Naive thymus-derived CD4-positive, alpha-beta T cell (primary cell): Measurements from ENCODE around the gene IL17RE. TPM values are rescaled to one million over a fixed set of nuclear protein-coding genes. Genes with fewer than 3 reads are reported as not detected.
"Not testable (repeated sequence)": the region's sequence is repeated elsewhere in the genome, so short reads cannot be mapped to it uniquely, and the experiment has no call there.

Experiments
- ATAC-seq: fragments of 150-1000 bp; cut with Tn5 transposase; 2 replicates; pipeline ENCODE4 v1.10.0; 2021; ENCODE audit warnings: mild to moderate bottlenecking, moderate library complexity
- CTCF ChIA-PET: fragments of 350-600 bp; sonication (Branson Sonifier 250); formaldehyde crosslinking; loops from one replicate; lab custom pipeline; 2021; ENCODE audit warnings: antibody characterized with exemption; lab: Charles Lee
- POLR2A ChIA-PET: fragments of 350-600 bp; sonication (Branson Sonifier 250); formaldehyde crosslinking; loops from one replicate; lab custom pipeline; 2021; ENCODE audit warnings: antibody characterized with exemption, inconsistent platforms; lab: Charles Lee
- DNase-seq, 9 donors: peaks; one replicate each; pipeline versions ENCODE4 v3.0.0 to v3.0.0-alpha.2; 2020 to 2022; ENCODE audit warnings: mixed read lengths in 1 of 9
- H3K27ac ChIP-seq: one replicate; pipeline ENCODE4 v1.7.0; 2013; ENCODE audit warnings: mild to moderate bottlenecking, low read depth, low read length, moderate library complexity
- H3K27me3 ChIP-seq, 2 donors: one replicate each; pipeline ENCODE4 v1.7.0; 2013; ENCODE audit warnings: low read length in 2 of 2, mild to moderate bottlenecking in 2 of 2, moderate library complexity in 2 of 2; ENCODE audit not compliant: control insufficient read depth in 2 of 2, insufficient read depth in 2 of 2
- H3K36me3 ChIP-seq, 3 experiments: 1 replicate in 2 of 3; 2 replicates in 1 of 3; pipeline ENCODE4 v1.7.0; 2013; ENCODE audit warnings: low read length in 3 of 3, mild to moderate bottlenecking in 3 of 3, moderate library complexity in 1 of 3; ENCODE audit not compliant: insufficient read depth in 3 of 3, control insufficient read depth in 2 of 3
- H3K4me1 ChIP-seq, 2 donors: one replicate each; pipeline ENCODE4 v1.7.0; 2013; ENCODE audit warnings: low read length in 2 of 2, mild to moderate bottlenecking in 2 of 2, moderate library complexity in 1 of 2; ENCODE audit not compliant: control insufficient read depth in 2 of 2, insufficient read depth in 2 of 2
- H3K4me3 ChIP-seq: 2 replicates; pipeline ENCODE4 v1.7.0; 2013; ENCODE audit warnings: mild to moderate bottlenecking, low read length
- H3K9me3 ChIP-seq, 3 experiments: 1 replicate in 2 of 3; 2 replicates in 1 of 3; pipeline ENCODE4 v1.7.0; 2013; ENCODE audit warnings: low read length in 3 of 3; ENCODE audit not compliant: control insufficient read depth in 2 of 3
- H3K27ac Mint-ChIP-seq, 9 donors: one replicate each; pipeline ENCODE4 v1.8.0; 2020 to 2022; ENCODE audit warnings: mixed read lengths in 9 of 9, mild to moderate bottlenecking in 8 of 9, moderate library complexity in 5 of 9, inconsistent platforms in 2 of 9
- H3K27me3 Mint-ChIP-seq, 5 donors: one replicate each; pipeline ENCODE4 v1.8.0; 2021 to 2022; ENCODE audit warnings: mixed read lengths in 5 of 5, mild to moderate bottlenecking in 1 of 5
- H3K36me3 Mint-ChIP-seq, 5 donors: one replicate each; pipeline ENCODE4 v1.8.0; 2020 to 2022; ENCODE audit warnings: mixed read lengths in 5 of 5, mild to moderate bottlenecking in 3 of 5, inconsistent platforms in 1 of 5
- H3K4me1 Mint-ChIP-seq, 7 donors: one replicate each; pipeline ENCODE4 v1.8.0; 2020 to 2022; ENCODE audit warnings: mixed read lengths in 7 of 7, mild to moderate bottlenecking in 3 of 7, inconsistent platforms in 1 of 7
- H3K4me3 Mint-ChIP-seq, 10 donors: one replicate each; pipeline ENCODE4 v1.8.0; 2020 to 2022; ENCODE audit warnings: mild to moderate bottlenecking in 10 of 10, mixed read lengths in 10 of 10, moderate library complexity in 6 of 10, inconsistent platforms in 2 of 10
- H3K9me3 Mint-ChIP-seq, 11 donors: one replicate each; pipeline ENCODE4 v1.8.0; 2020 to 2022; ENCODE audit warnings: mixed read lengths in 11 of 11, mild to moderate bottlenecking in 4 of 11, inconsistent platforms in 1 of 11, moderate library complexity in 1 of 11
- intact Hi-C, 2 donors: fragments of 100-400 bp; cut with micrococcal nuclease; formaldehyde crosslinking; loops; one replicate each; pipeline ENCODE4 v1.15.1; 2023
- polyA plus RNA-seq, 2 donors: library from polyadenylated mRNA; unstranded; fragments of 300-500 nt; fragmentation: Illumina TruSeq; gene quantifications; one replicate each; pipeline ENCODE4 v1.2.3, GENCODE V29; 2021
- total RNA-seq, 6 experiments: library from RNA in 5 of 6; stranded (reverse) in 5 of 6; gene quantifications; 1 replicate in 5 of 6; 2 replicates in 1 of 6; pipeline ENCODE4 v1.2.3 and lab custom pipeline; 2021 to 2026

Gene IL17RE
- total and polyA plus RNA-seq, 7 experiments from 2014 or later, result 0.19 to 2.2 (median 0.38) TPM; not detected in 2

GRCh38 chr3:9862391-9863057 lies 40.1 kb upstream of the IL17RE start:
- intact Hi-C loops, result no loop called here
- Histone ChIP-seq H3K4me3 (no peak overlapping the region), H3K36me3 (no peaks in the 10 kb centered on the region), H3K27me3 (no peaks in the 10 kb centered on the region), H3K4me1 (peaks cover 0 to 3% of the 10 kb centered on the region in 2 donors), H3K27ac (no peak overlapping the region), H3K9me3 (no peaks in the 10 kb centered on the region)
- H3K4me1 Mint-ChIP-seq, result peaks cover 0 to 19% (median 0%) of the 10 kb centered on the region in 7 donors
- ChIA-PET POLR2A (no interaction called here), CTCF (no interaction called here)
- no peaks in the 10 kb centered on the region for H3K9me3 Mint-ChIP-seq
- H3K27ac Mint-ChIP-seq, result peak overlapping the region in 1 of 9 donors; percentile 28
- peaks cover 4 to 16% (median 7%) of the 10 kb centered on the region in 5 donors for H3K27me3 Mint-ChIP-seq
- DNase-seq (peak in 3 of 9 donors; percentile 15 to 51 (median 32)), ATAC-seq (peak; percentile 83)
- H3K4me3 Mint-ChIP-seq, result peak overlapping the region in 5 of 10 donors; percentile 10 to 67 (median 52)
- H3K36me3 Mint-ChIP-seq, result no peaks in the 10 kb centered on the region

- no peak for ATAC-seq
- Mint-ChIP-seq H3K27me3 (peaks cover 4 to 16% (median 7%) of the 10 kb centered on the region in 5 donors), H3K4me3 (peak overlapping the region in 1 of 10 donors; percentile 7), H3K4me1 (peaks cover 0 to 19% (median 0%) of the 10 kb centered on the region in 7 donors), H3K36me3 (no peaks in the 10 kb centered on the region), H3K9me3 (no peaks in the 10 kb centered on the region), H3K27ac (no peak overlapping the region)
- H3K9me3 ChIP-seq, result no peaks in the 10 kb centered on the region
- no peak overlapping the region for H3K27ac ChIP-seq
- no peaks in the 10 kb centered on the region for H3K27me3 ChIP-seq
- no peaks in the 10 kb centered on the region for H3K36me3 ChIP-seq
- POLR2A ChIA-PET, result interaction anchor here (0.5 kb wide), 1 partner anchor 87 kb away, joined by 4 read pairs; no protein-coding TSS in a partner anchor
- intact Hi-C loops, result no loop called here
- H3K4me1 ChIP-seq, result peaks cover 0 to 3% of the 10 kb centered on the region in 2 donors
- H3K4me3 ChIP-seq, result no peak overlapping the region
- CTCF ChIA-PET, result no interaction called here
- DNase-seq, result no peak
Observed at GRCh38 chr3:9863058-9863772, 39.4 kb upstream of the IL17RE start.

GRCh38 chr3:9864200-9864927 lies 38.3 kb upstream of the IL17RE start:
- Histone ChIP-seq H3K36me3 (no peaks in the 10 kb centered on the region), H3K4me3 (no peak overlapping the region), H3K27ac (no peak overlapping the region), H3K27me3 (no peaks in the 10 kb centered on the region), H3K9me3 (no peaks in the 10 kb centered on the region), H3K4me1 (peaks cover 0 to 3% of the 10 kb centered on the region in 2 donors)
- Mint-ChIP-seq H3K27me3 (peaks cover 4 to 16% (median 7%) of the 10 kb centered on the region in 5 donors), H3K27ac (no peak overlapping the region), H3K4me3 (no peak overlapping the region), H3K36me3 (no peaks in the 10 kb centered on the region), H3K4me1 (peaks cover 0 to 11% (median 0%) of the 10 kb centered on the region in 7 donors), H3K9me3 (no peaks in the 10 kb centered on the region)
- ATAC-seq (no peak), DNase-seq (no peak)
- POLR2A ChIA-PET, result no interaction called here
- intact Hi-C loops, result no loop called here
- CTCF ChIA-PET, result no interaction called here

GRCh38 chr3:9865125-9865637 lies 37.5 kb upstream of the IL17RE start:
- CTCF ChIA-PET, intact Hi-C loops, POLR2A ChIA-PET: not testable (repeated sequence)

GRCh38 chr3:9866639-9867038 lies 36.0 kb upstream of the IL17RE start:
- ChIA-PET CTCF (interaction anchor here (0.6 kb wide), 1 partner anchor 33 kb away, joined by 4 read pairs; no protein-coding TSS in a partner anchor), POLR2A (no interaction called here)
- Mint-ChIP-seq H3K4me3 (no peak overlapping the region), H3K9me3 (no peaks in the 10 kb centered on the region), H3K27me3 (peaks cover 4 to 12% (median 7%) of the 10 kb centered on the region in 5 donors), H3K4me1 (peaks cover 0 to 11% (median 0%) of the 10 kb centered on the region in 7 donors), H3K36me3 (no peaks in the 10 kb centered on the region), H3K27ac (no peak overlapping the region)
- intact Hi-C loops, result no loop called here
- no peaks in the 10 kb centered on the region for H3K36me3 ChIP-seq
- no peak for ATAC-seq
- H3K4me1 ChIP-seq, result peaks cover 0 to 3% of the 10 kb centered on the region in 2 donors
- no peak overlapping the region for H3K27ac ChIP-seq
- H3K4me3 ChIP-seq, result no peak overlapping the region
- no peak for DNase-seq
- H3K27me3 ChIP-seq, result no peaks in the 10 kb centered on the region
- no peaks in the 10 kb centered on the region for H3K9me3 ChIP-seq

More at GRCh38 chr3:9865125-9865637, 37.5 kb upstream of the IL17RE start:
- not testable (repeated sequence) for H3K9me3 ChIP-seq, H3K27ac ChIP-seq, DNase-seq, H3K4me1 ChIP-seq, H3K36me3 Mint-ChIP-seq, H3K9me3 Mint-ChIP-seq, H3K4me3 ChIP-seq, H3K27me3 ChIP-seq, ATAC-seq, H3K36me3 ChIP-seq, H3K27ac Mint-ChIP-seq, H3K4me3 Mint-ChIP-seq
- Mint-ChIP-seq H3K4me1 (peaks cover 0 to 11% (median 0%) of the 10 kb centered on the region in 7 donors), H3K27me3 (peaks cover 4 to 16% (median 7%) of the 10 kb centered on the region in 5 donors)

GRCh38 chr3:9867106-9867505 lies 35.5 kb upstream of the IL17RE start:
- H3K27me3 Mint-ChIP-seq, result peaks cover 1 to 7% (median 3%) of the 10 kb centered on the region in 5 donors
- Histone ChIP-seq H3K4me3 (no peak overlapping the region), H3K27me3 (no peaks in the 10 kb centered on the region), H3K36me3 (no peaks in the 10 kb centered on the region), H3K9me3 (no peaks in the 10 kb centered on the region), H3K4me1 (peaks cover 0 to 3% of the 10 kb centered on the region in 2 donors), H3K27ac (no peak overlapping the region)
- H3K4me3 Mint-ChIP-seq, result no peak overlapping the region
- H3K36me3 Mint-ChIP-seq, result no peaks in the 10 kb centered on the region
- intact Hi-C loops, result no loop called here
- ChIA-PET POLR2A (no interaction called here), CTCF (no interaction called here)
- no peak for ATAC-seq
- H3K9me3 Mint-ChIP-seq, result no peaks in the 10 kb centered on the region
- no peak for DNase-seq
- peaks cover 0 to 7% (median 0%) of the 10 kb centered on the region in 7 donors for H3K4me1 Mint-ChIP-seq
- H3K27ac Mint-ChIP-seq, result no peak overlapping the region
